GM23338 (cell line): ENCODE data around the gene C10orf90. TPM values are rescaled to one million over a fixed set of nuclear protein-coding genes. Genes with fewer than 3 reads are reported as not detected.

Experiments used
- ATAC-seq: fragments of 200-7000 bp; cut with Tn5 transposase; 3 replicates; pipeline ENCODE4 v1.9.1; 2020
- DNase-seq: peaks from one replicate; pipeline ENCODE4 v3.0.0-alpha.2; 2015; ENCODE audit warnings: low spot score
- H2AFZ ChIP-seq: fragments of 200-600 bp; sonication (generic); 2 replicates; pipeline ENCODE4 v1.8.0; 2016; ENCODE audit warnings: antibody characterized with exemption, mild to moderate bottlenecking, moderate library complexity
- H3F3A ChIP-seq: fragments of 200-600 bp; sonication (generic); replicated peaks from 2 replicates; pipeline ENCODE4 v1.8.0; 2017; ENCODE audit warnings: antibody characterized with exemption, mixed run types, low read depth
- H3K27ac ChIP-seq: fragments of 200-600 bp; sonication (generic); 2 replicates; pipeline ENCODE4 v1.6.1; 2016; ENCODE audit warnings: low read depth
- H3K27me3 ChIP-seq: fragments of 200-600 bp; sonication (generic); 2 replicates; pipeline ENCODE4 v1.8.0; 2016; ENCODE audit warnings: mild to moderate bottlenecking, mixed run types, moderate library complexity; ENCODE audit not compliant: insufficient read depth
- H3K36me3 ChIP-seq: fragments of 200-600 bp; sonication (generic); 2 replicates; pipeline ENCODE4 v1.8.0; 2016; ENCODE audit warnings: mild to moderate bottlenecking; ENCODE audit not compliant: insufficient read depth
- H3K4me1 ChIP-seq: fragments of 200-600 bp; sonication (generic); 2 replicates; pipeline ENCODE4 v1.8.0; 2016; ENCODE audit warnings: mild to moderate bottlenecking, moderate library complexity; ENCODE audit not compliant: insufficient read depth
- H3K4me2 ChIP-seq: fragments of 200-600 bp; sonication (generic); 2 replicates; pipeline ENCODE4 v1.7.1; 2017; ENCODE audit warnings: mixed run types
- H3K4me3 ChIP-seq: fragments of 200-600 bp; sonication (generic); 2 replicates; pipeline ENCODE4 v1.6.1; 2016; ENCODE audit warnings: mixed run types
- H3K79me2 ChIP-seq: fragments of 200-600 bp; sonication (generic); replicated peaks from 2 replicates; pipeline ENCODE4 v1.8.0; 2017; ENCODE audit warnings: mild to moderate bottlenecking; ENCODE audit not compliant: insufficient read depth
- H3K9me2 ChIP-seq: fragments of 200-600 bp; sonication (generic); 2 replicates; pipeline ENCODE4 v1.8.0; 2017; ENCODE audit not compliant: insufficient read depth
- H4K20me1 ChIP-seq: fragments of 200-600 bp; sonication (generic); replicated peaks from 2 replicates; pipeline ENCODE4 v1.8.0; 2017; ENCODE audit warnings: mild to moderate bottlenecking; ENCODE audit not compliant: insufficient read depth
- H3K27ac Mint-ChIP-seq: 2 replicates; pipeline ENCODE4 v1.8.0; 2020; ENCODE audit warnings: inconsistent platforms, mild to moderate bottlenecking, moderate library complexity, mixed read lengths
- H3K27me3 Mint-ChIP-seq: 3 replicates; pipeline ENCODE4 v1.8.0; 2022; ENCODE audit warnings: low read depth, mild to moderate bottlenecking, moderate library complexity, mixed read lengths, inconsistent platforms; ENCODE audit not compliant: insufficient read depth, poor library complexity
- H3K36me3 Mint-ChIP-seq: 3 replicates; pipeline ENCODE4 v1.8.0; 2021; ENCODE audit warnings: low read depth, mild to moderate bottlenecking, inconsistent platforms, moderate library complexity, mixed read lengths
- H3K4me1 Mint-ChIP-seq: 3 replicates; pipeline ENCODE4 v1.8.0; 2020; ENCODE audit warnings: mild to moderate bottlenecking, inconsistent platforms, mixed read lengths
- H3K4me3 Mint-ChIP-seq: 3 replicates; pipeline ENCODE4 v1.8.0; 2021; ENCODE audit warnings: moderate library complexity, mild to moderate bottlenecking, inconsistent platforms, mixed read lengths
- H3K9me3 Mint-ChIP-seq: 3 replicates; pipeline ENCODE4 v1.8.0; 2020; ENCODE audit warnings: moderate library complexity, mild to moderate bottlenecking, inconsistent platforms, mixed read lengths
- CTCF ChIP-seq, 2 experiments: fragments of 200-600 bp in 1 of 2; sonication (generic) in 1 of 2; conservative IDR thresholded peaks; 2 replicates each; pipeline versions ENCODE4 v1.5.1 to v1.6.1; 2016 to 2017; ENCODE audit warnings: antibody characterized with exemption in 2 of 2, low read depth in 2 of 2, mild to moderate bottlenecking in 2 of 2, moderate library complexity in 1 of 2
- EZH2 ChIP-seq: fragments of 200-600 bp; sonication (generic); IDR thresholded peaks from one replicate; pipeline ENCODE4 v1.8.0; 2017; ENCODE audit warnings: antibody characterized with exemption, mild to moderate bottlenecking, low read depth; ENCODE audit not compliant: unreplicated experiment
- EZH2phosphoT487 ChIP-seq: fragments of 200-600 bp; sonication (generic); IDR thresholded peaks from one replicate; pipeline ENCODE4 v1.8.1; 2018; ENCODE audit warnings: antibody characterized with exemption; ENCODE audit not compliant: unreplicated experiment
- NANOG ChIP-seq: IDR thresholded peaks from 2 replicates; pipeline ENCODE4 v1.6.1; 2016; ENCODE audit warnings: antibody characterized with exemption, borderline replicate concordance
- STAT1 ChIP-seq: IDR thresholded peaks from one replicate; pipeline ENCODE4 v1.6.1; 2016; ENCODE audit warnings: antibody characterized with exemption; ENCODE audit not compliant: unreplicated experiment
- ZNF331 ChIP-seq: fragments of 250-450 bp; sonication (Bioruptor Pico); IDR thresholded peaks from 2 replicates; pipeline ENCODE4 v1.5.0; 2020; ENCODE audit warnings: low read depth, mild to moderate bottlenecking, moderate library complexity
- ZNF462 ChIP-seq: fragments of 250-450 bp; sonication (Bioruptor Pico); IDR thresholded peaks from 2 replicates; pipeline ENCODE4 v1.5.0; 2020; ENCODE audit warnings: mild to moderate bottlenecking, moderate library complexity
- polyA plus RNA-seq: library from polyadenylated mRNA; unstranded; fragments of >200 nt; fragmentation: Nextera tagmentation; extraction: Ambion mirVana; gene quantifications from 2 replicates; pipeline ENCODE4 v1.2.1, GENCODE V29; 2016
- total RNA-seq: library from RNA; depleted of rRNA; stranded (reverse); fragments of >200 nt; shearing (Covaris generic); gene quantifications from 2 replicates; pipeline ENCODE4 v1.2.3, GENCODE V29; 2014

Gene C10orf90
- total and polyA plus RNA-seq, 2 experiments from 2014 or later = 0.76 to 0.97 TPM

GRCh38 chr10:126476246-126476645 lies 194.2 kb downstream of the C10orf90 start (continued):
- TF ChIP-seq ZNF462 (CRISPR knock-in tag) (no peak), NANOG (no peak), EZH2phosphoT487 (no peak)

- Mint-ChIP-seq H3K36me3 (no peaks in the 10 kb centered on the region), H3K4me1 (peaks cover 14% of the 10 kb centered on the region), H3K9me3 (no peaks in the 10 kb centered on the region), H3K4me3 (no peak overlapping the region), H3K27me3 (no peaks in the 10 kb centered on the region), H3K27ac (no peak overlapping the region)
- H3K9me2 ChIP-seq = peaks cover 14% of the 10 kb centered on the region; the same call in 1 of the 2 replicates
- DNase-seq = no peak
- H4K20me1 ChIP-seq = no peaks in the 10 kb centered on the region
- no peaks in the 10 kb centered on the region for H3K79me2 ChIP-seq
- no peak overlapping the region for H3K4me2 ChIP-seq
- peaks cover 8% of the 10 kb centered on the region; the same call in 1 of the 2 replicates for H3K4me1 ChIP-seq
- no peaks in the 10 kb centered on the region for H3F3A ChIP-seq
- no peak overlapping the region for H3K4me3 ChIP-seq
- no peaks in the 10 kb centered on the region for H3K27me3 ChIP-seq
- no peak for ATAC-seq
- peak overlapping the region; percentile 73; the same call in 1 of the 2 replicates for H2AFZ ChIP-seq
- H3K27ac ChIP-seq = no peak overlapping the region
- no peaks in the 10 kb centered on the region for H3K36me3 ChIP-seq
- no peak for TF ChIP-seq STAT1
- TF ChIP-seq EZH2 = no peak
- no peak for TF ChIP-seq ZNF462 (CRISPR knock-in tag)
- no peak for TF ChIP-seq CTCF (conservative IDR thresholded peaks at IDR 0.05; ENCODE audit: low read depth in 2 of 2)
- TF ChIP-seq ZNF331 (CRISPR knock-in tag) = no peak
- TF ChIP-seq NANOG = no peak
These were observed 195.3 kb downstream of the C10orf90 start for GRCh38 chr10:126475074-126475691.
